Skin of body (tissue), 2 donors: ENCODE data around the gene SLC45A3. TPM values are rescaled to one million over a fixed set of nuclear protein-coding genes. Genes with fewer than 3 reads are reported as not detected.
A peak's percentile ranks its signal among the peaks of the same experiment; 100 is the strongest.

Source experiments
- DNase-seq: peaks from one replicate; lab custom pipeline; 2025; lab: John Stamatoyannopoulos, UW
- total RNA-seq: library from RNA; depleted of rRNA; stranded (reverse); fragments of >200 nt; gene quantifications from one replicate; pipeline ENCODE4 v1.2.3, GENCODE V29; 2014

The SLC45A3 gene
- total RNA-seq, 1 donor from 2014 or later = 2.7 TPM

- peak; percentile 42 for DNase-seq
These were observed 20.6 kb upstream of the SLC45A3 start for GRCh38 chr1:205700865-205701401.

- DNase-seq = no peak
These were observed 19.1 kb upstream of the SLC45A3 start for GRCh38 chr1:205699416-205699815.

GRCh38 chr1:205698921-205699320 lies 18.6 kb upstream of the SLC45A3 start:
- no peak for DNase-seq

- DNase-seq = no peak
These were observed 13.2 kb upstream of the SLC45A3 start for GRCh38 chr1:205693421-205693991.

GRCh38 chr1:205692423-205692822 lies 12.1 kb upstream of the SLC45A3 start:
- no peak for DNase-seq

- DNase-seq = no peak
These were observed 9.9 kb upstream of the SLC45A3 start for GRCh38 chr1:205690122-205690756.

- no peak for DNase-seq
These were observed 9.2 kb upstream of the SLC45A3 start for GRCh38 chr1:205689479-205689878.

- no peak for DNase-seq
These were observed 8.1 kb upstream of the SLC45A3 start for GRCh38 chr1:205688171-205689080.

- no peak for DNase-seq
These were observed 6.9 kb upstream of the SLC45A3 start for GRCh38 chr1:205687242-205687641.

GRCh38 chr1:205681364-205681763 lies 1.1 kb upstream of the SLC45A3 start:
- no peak for DNase-seq

GRCh38 chr1:205678286-205679111 lies 1.8 kb downstream of the SLC45A3 start:
- DNase-seq = no peak

GRCh38 chr1:205677167-205677566 lies 3.1 kb downstream of the SLC45A3 start:
- DNase-seq = no peak

GRCh38 chr1:205676597-205676996 lies 3.7 kb downstream of the SLC45A3 start:
- no peak for DNase-seq

GRCh38 chr1:205676002-205676401 lies 4.3 kb downstream of the SLC45A3 start:
- DNase-seq = no peak

- no peak for DNase-seq
These were observed 5.1 kb downstream of the SLC45A3 start for GRCh38 chr1:205675247-205675646.

- DNase-seq = no peak
These were observed 7.3 kb downstream of the SLC45A3 start for GRCh38 chr1:205672970-205673369.

- no peak for DNase-seq
These were observed 7.9 kb downstream of the SLC45A3 start for GRCh38 chr1:205672395-205672889.

GRCh38 chr1:205670611-205671430 lies 9.5 kb downstream of the SLC45A3 start:
- no peak for DNase-seq

GRCh38 chr1:205670150-205670446 lies 10.2 kb downstream of the SLC45A3 start:
- no peak for DNase-seq
